ENCODE measurements around the gene H3-3A. TPM values are rescaled to one million over a fixed set of nuclear protein-coding genes. Genes with fewer than 3 reads are reported as not detected.

H3-3A gene
- total and polyA plus RNA-seq, 10 of the 15 experiments (the other 5 are each of a cell fraction or from before 2014, with no cell fraction given): 215 to 486 (median 393) TPM

- Histone ChIP-seq H3K36me3 (ENCODE audit: control insufficient read depth in 2 of 2, insufficient read depth in 2 of 2, low read length in 1 of 2) (no peaks in the 10 kb centered on the region), H3K9me3 (replicated peaks; ENCODE audit: control insufficient read depth, insufficient read depth, low read length) (no peaks in the 10 kb centered on the region), H3K9ac (ENCODE audit: control insufficient read depth, insufficient read depth, low read length) (no peak overlapping the region), H4K20me1 (ENCODE audit: control insufficient read depth, insufficient read depth) (no peaks in the 10 kb centered on the region), H3K4me1 (ENCODE audit: control insufficient read depth, insufficient read depth, low read length) (peaks cover 13% of the 10 kb centered on the region; the same call in 1 of the 2 replicates), H2AFZ (ENCODE audit: control insufficient read depth, low read depth, low read length) (no peak overlapping the region), H3K27ac (ENCODE audit: control insufficient read depth, insufficient read depth) (no peak overlapping the region), H3K4me3 (no peak overlapping the region), H3K4me2 (ENCODE audit: control insufficient read depth, insufficient read depth) (no peak overlapping the region), H3K27me3 (replicated peaks in 1 of 2; ENCODE audit: control insufficient read depth in 2 of 2, insufficient read depth in 2 of 2, low read length in 1 of 2) (no peaks in the 10 kb centered on the region), H3K79me2 (ENCODE audit: control insufficient read depth, insufficient read depth, low read length) (no peaks in the 10 kb centered on the region)
- ChIA-PET CTCF (interaction anchor here (2.2 to 3.8 kb wide), 2 partner anchors 15 to 40 kb away, joined by 6 to 16 read pairs; no protein-coding TSS in a partner anchor), SMC1A (ENCODE audit: uncharacterized antibody, unreplicated experiment) (interaction anchor here (1.0 kb wide), 1 partner anchor 40 kb away, joined by 5 read pairs; no protein-coding TSS in a partner anchor), POLR2A (interaction anchor here (1.2 kb wide), 1 partner anchor 21 kb away, joined by 4 read pairs; no protein-coding TSS in a partner anchor), RAD21 (ENCODE audit: unreplicated experiment) (interaction anchor here (0.5 to 1.9 kb wide), 2 partner anchors 40 to 47 kb away, joined by 3 to 7 read pairs; no protein-coding TSS in a partner anchor)
- no TSS peak for BruUV-seq (replicated peaks)
- in situ Hi-C loops (cut with MboI): no loop called here
- WGBS (ENCODE audit: insufficient coverage, insufficient replicate concordance, low lambda C conversion rate, missing lambda C conversion rate): 47% methylated on average over 8 of the region's 8 CpGs
- DNase-seq (ENCODE audit: low read depth, low spot score) (no peak), FAIRE-seq (no peak), ATAC-seq (no peak)
- intact Hi-C loops (cut with micrococcal nuclease; ENCODE audit: unreplicated experiment): no loop called here
- TF ChIP-seq SP1 (IDR thresholded peaks at IDR 0.05; ENCODE audit: low read depth, low read length): no peak
- no peak for TF ChIP-seq NKRF (conservative IDR thresholded peaks at IDR 0.05)
- TF ChIP-seq MAX (IDR thresholded peaks at IDR 0.05; ENCODE audit: low read depth, low read length): no peak
- no peak for TF ChIP-seq MYB (IDR thresholded peaks at IDR 0.05; ENCODE audit: borderline replicate concordance, low read depth, low read length)
- TF ChIP-seq KAT2A (conservative IDR thresholded peaks at IDR 0.05; ENCODE audit: control insufficient read depth, low read depth, low read length): no peak
- TF ChIP-seq NR2C1 (IDR thresholded peaks at IDR 0.05): no peak
- no peak for TF ChIP-seq WRNIP1 (IDR thresholded peaks at IDR 0.05; ENCODE audit: borderline replicate concordance, low read depth, low read length)
- TF ChIP-seq BCLAF1 (IDR thresholded peaks at IDR 0.05): no peak
Measured at GRCh38 chr1:226104671-226105121, 42.2 kb downstream of the H3-3A start.

All from GM12878 (cell line).